Activated CD4-positive, alpha-beta T cell treated with anti-CD3 and anti-CD28 coated beads, Interleukin-2, amount 10 ng/mL, durations not matched to agents 7 days and 5 days (primary cell): ENCODE measurements around the gene SEMA4G. TPM values are rescaled to one million over a fixed set of nuclear protein-coding genes. Genes with fewer than 3 reads are reported as not detected.
A peak's percentile ranks its signal among the peaks of the same experiment; 100 is the strongest.

Experiments used
- CTCF ChIA-PET: fragments of 350-600 bp; sonication (Branson Sonifier 250); formaldehyde crosslinking; loops from one replicate; lab custom pipeline; 2021; ENCODE audit warnings: antibody characterized with exemption; lab: Charles Lee
- POLR2A ChIA-PET: fragments of 350-600 bp; sonication (Branson Sonifier 250); formaldehyde crosslinking; loops from one replicate; lab custom pipeline; 2021; ENCODE audit warnings: antibody characterized with exemption; lab: Charles Lee
- DNase-seq: peaks from one replicate; pipeline ENCODE4 v3.0.0-alpha.2; 2020
- H3K27ac Mint-ChIP-seq: one replicate; pipeline ENCODE4 v1.8.0; 2021; ENCODE audit warnings: mild to moderate bottlenecking, moderate library complexity, mixed read lengths
- H3K27me3 Mint-ChIP-seq: one replicate; pipeline ENCODE4 v1.8.0; 2021; ENCODE audit warnings: mixed read lengths
- H3K36me3 Mint-ChIP-seq: one replicate; pipeline ENCODE4 v1.8.0; 2021; ENCODE audit warnings: low read depth, mixed read lengths
- H3K4me1 Mint-ChIP-seq: one replicate; pipeline ENCODE4 v1.8.0; 2021; ENCODE audit warnings: mixed read lengths
- H3K4me3 Mint-ChIP-seq: one replicate; pipeline ENCODE4 v1.8.0; 2021; ENCODE audit warnings: mild to moderate bottlenecking, moderate library complexity, mixed read lengths
- H3K9me3 Mint-ChIP-seq: one replicate; pipeline ENCODE4 v1.8.0; 2021; ENCODE audit warnings: mixed read lengths
- microRNA-seq: library from miRNA; unstranded; fragments of <30 nt; microRNA quantifications from one replicate; pipeline ENCODE4 v1.2.0, GENCODE V29; 2021; ENCODE audit warnings: borderline microRNAs expressed, borderline replicate concordance
- total RNA-seq, 2 experiments: library from RNA; stranded (reverse); gene quantifications; one replicate each; pipeline ENCODE4 v1.2.3, GENCODE V29; 2021

Gene SEMA4G
- total RNA-seq, 2 experiments from 2014 or later = 1.1 to 1.6 TPM

DNA sequence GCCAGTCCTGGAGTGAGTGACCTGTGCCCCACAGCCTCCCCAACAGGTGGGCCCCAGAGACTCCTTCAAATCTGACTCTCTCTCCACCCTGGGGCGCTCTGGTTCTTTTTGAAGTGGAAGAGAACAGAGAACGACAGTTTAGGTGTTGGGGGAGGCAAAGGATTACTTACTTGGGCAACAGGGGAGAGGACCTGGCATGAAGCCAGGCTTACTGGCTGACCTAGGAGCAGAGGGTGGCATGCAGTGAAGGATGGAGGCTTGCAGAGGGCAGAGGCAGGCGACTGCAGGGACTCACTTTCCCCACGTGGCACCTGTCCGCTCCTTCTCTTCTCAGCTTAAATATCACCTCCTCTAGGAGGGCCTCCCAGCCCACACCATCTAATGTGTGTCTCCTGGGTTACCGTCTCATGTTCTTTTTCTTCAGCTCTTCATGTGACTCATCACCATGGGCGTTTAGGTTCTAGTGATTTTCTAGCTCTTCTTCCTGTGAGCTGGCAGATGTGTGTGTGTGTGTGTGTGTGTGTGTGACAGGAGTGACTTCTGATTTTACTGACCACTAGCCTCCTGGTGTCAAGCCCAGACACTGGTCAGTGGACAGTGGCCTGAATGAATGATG is 45.8 kb downstream of the SEMA4G start:
- DNase-seq = no peak
- CTCF ChIA-PET = interaction anchor here (0.8 to 6.9 kb wide), 16 partner anchors 9 to 105 kb away, joined by 3 to 111 read pairs (median 4); partner anchors contain the start of genes LZTS2, MRPL43, PDZD7 and SFXN3
- POLR2A ChIA-PET = no interaction called here

DNA sequence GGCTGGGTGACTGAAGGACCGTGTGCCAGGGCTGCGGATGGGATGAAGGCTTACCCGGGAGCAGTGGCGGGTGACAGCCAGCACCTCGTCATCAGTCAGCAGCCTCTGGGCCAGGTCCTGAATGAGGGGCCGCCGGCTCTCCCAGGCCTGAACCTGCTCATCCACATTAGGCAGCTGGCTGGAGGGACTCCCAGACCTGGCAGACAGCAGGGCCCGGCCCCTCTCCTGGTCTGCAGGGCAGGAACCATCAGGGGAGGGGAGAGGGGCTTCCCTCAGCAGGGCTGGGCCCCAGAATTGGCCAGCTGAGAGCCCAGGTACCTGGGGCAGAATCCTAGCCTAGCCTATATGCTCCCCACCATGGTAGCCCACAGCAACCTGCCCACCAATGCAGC is 46.3 kb downstream of the SEMA4G start:
- ChIA-PET POLR2A (no interaction called here), CTCF (interaction anchor here (1.2 to 6.9 kb wide), 5 partner anchors 14 to 126 kb away, joined by 4 to 111 read pairs (median 30); partner anchors contain the start of genes LZTS2, PDZD7 and SFXN3)
- H3K9me3 Mint-ChIP-seq = no peaks in the 10 kb centered on the region
- H3K36me3 Mint-ChIP-seq = no peaks in the 10 kb centered on the region
- no peak overlapping the region for H3K4me3 Mint-ChIP-seq
- H3K4me1 Mint-ChIP-seq = peaks cover 23% of the 10 kb centered on the region
- no peak overlapping the region for H3K27ac Mint-ChIP-seq
- DNase-seq = no peak
- peaks cover 38% of the 10 kb centered on the region for H3K27me3 Mint-ChIP-seq

More for the DNA sequence above, 45.8 kb downstream of the SEMA4G start:
- Mint-ChIP-seq H3K36me3 (no peaks in the 10 kb centered on the region), H3K9me3 (no peaks in the 10 kb centered on the region), H3K27ac (no peak overlapping the region), H3K4me3 (no peak overlapping the region), H3K27me3 (peaks cover 35% of the 10 kb centered on the region), H3K4me1 (peaks cover 23% of the 10 kb centered on the region)

DNA sequence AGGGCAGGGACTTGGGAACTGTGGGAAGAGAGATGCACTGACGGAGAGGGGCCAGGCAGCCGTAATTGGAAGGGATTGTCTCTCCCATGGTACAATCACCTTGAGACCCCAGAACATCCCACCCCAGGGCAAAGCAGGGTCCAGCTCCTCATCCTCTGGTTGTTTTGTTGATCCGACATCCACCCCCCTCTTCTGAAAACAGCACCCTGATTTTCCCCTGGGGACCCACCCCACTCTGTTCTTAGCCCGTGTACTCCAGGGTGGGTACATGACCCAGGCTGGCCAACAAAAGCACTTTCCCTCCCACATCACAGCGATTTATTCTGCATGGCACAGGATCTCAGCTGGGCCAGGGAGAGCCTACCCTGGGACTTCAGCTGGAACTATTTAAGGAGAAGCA is 47.5 kb downstream of the SEMA4G start:
- POLR2A ChIA-PET = no interaction called here
- Mint-ChIP-seq H3K4me1 (peaks cover 23% of the 10 kb centered on the region), H3K27me3 (peaks cover 38% of the 10 kb centered on the region), H3K27ac (no peak overlapping the region), H3K9me3 (no peaks in the 10 kb centered on the region), H3K36me3 (no peaks in the 10 kb centered on the region), H3K4me3 (no peak overlapping the region)
- CTCF ChIA-PET = interaction anchor here (1.2 to 6.9 kb wide), 4 partner anchors 13 to 125 kb away, joined by 4 to 111 read pairs (median 67); partner anchors contain the start of genes LZTS2, PDZD7 and SFXN3
- DNase-seq = no peak

DNA sequence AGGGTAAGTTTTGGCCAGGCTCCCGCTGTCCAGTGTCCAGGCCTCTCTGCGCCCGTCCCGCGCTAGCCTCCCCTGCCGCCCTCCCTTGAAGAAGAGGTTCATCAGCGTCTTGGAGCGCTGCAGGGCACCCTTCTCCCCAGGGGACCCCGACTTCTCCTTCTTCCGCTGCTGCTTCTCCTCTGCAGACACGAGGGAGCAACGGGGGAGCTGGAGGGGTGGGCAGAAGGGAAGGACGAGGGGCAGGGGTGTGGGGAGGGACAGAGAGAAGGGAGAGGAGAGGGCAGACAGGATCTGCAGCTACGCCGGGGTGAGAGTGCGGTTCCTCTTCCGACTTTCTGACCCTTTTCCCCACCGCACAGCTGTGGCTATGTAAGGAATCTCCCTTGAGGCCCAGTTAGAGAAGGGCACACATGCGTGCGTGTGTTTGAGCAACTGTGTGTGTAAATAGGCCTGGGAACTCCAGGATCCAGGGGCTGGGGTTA is 48.9 kb downstream of the SEMA4G start:
- CTCF ChIA-PET = interaction anchor here (1.2 to 6.9 kb wide), 10 partner anchors 10 to 53 kb away, joined by 3 to 111 read pairs (median 7); partner anchors contain the start of genes LZTS2, PDZD7 and SFXN3
- Mint-ChIP-seq H3K27ac (no peak overlapping the region), H3K36me3 (no peaks in the 10 kb centered on the region), H3K4me1 (peaks cover 16% of the 10 kb centered on the region), H3K27me3 (peaks cover 38% of the 10 kb centered on the region), H3K9me3 (no peaks in the 10 kb centered on the region), H3K4me3 (no peak overlapping the region)
- no peak for DNase-seq
- POLR2A ChIA-PET = no interaction called here

DNA sequence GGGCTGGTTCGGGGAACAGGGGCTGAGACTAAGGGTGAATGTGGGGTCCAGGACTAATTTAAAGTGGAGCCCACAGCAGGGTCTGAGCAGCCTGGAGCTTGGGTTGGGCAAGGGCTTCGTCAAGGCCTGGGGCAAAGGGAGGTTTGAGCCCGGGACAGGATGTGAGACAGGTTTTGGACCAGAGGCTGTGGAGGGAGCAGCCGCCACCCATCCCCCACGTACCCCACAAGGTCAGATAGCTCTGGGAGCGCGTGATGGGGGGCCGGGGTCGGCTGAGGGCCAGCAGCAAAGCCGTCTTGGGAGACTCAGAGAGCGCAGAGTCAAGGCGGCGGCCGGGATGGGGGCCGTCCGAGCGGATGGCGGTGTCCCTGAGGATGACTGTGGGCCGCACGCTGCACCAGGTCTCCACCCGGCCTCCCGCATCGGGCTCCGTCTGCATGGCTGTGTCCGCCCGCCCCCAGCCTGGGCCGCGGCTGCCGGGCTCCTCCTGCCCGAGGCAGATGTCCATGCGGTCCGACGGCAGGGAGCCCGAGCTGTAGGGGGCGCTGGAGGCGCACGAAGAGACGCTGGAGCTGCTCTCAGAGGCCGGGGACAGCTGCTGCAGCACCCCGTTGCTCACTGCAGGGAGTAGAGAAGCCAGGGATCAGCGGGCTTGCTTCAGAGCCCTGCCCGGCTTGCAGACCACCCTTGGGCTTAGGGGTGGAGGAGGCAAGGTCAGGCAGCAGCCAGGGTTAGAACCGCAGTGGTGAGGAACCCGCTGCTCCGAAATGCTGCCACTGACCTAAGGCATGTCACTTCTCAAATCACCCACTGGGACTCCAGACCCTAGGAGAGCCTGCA is 49.5 kb downstream of the SEMA4G start:
- H3K4me1 Mint-ChIP-seq = peaks cover 11% of the 10 kb centered on the region
- no peaks in the 10 kb centered on the region for H3K9me3 Mint-ChIP-seq
- DNase-seq = peak; percentile 76
- H3K36me3 Mint-ChIP-seq = no peaks in the 10 kb centered on the region
- H3K27me3 Mint-ChIP-seq = peaks cover 38% of the 10 kb centered on the region
- ChIA-PET POLR2A (no interaction called here), CTCF (interaction anchor here (0.6 to 6.9 kb wide), 17 partner anchors 8 to 586 kb away, joined by 3 to 111 read pairs (median 4); partner anchors contain the start of genes KAZALD1, LZTS2, PDZD7 and SFXN3)
- no peak overlapping the region for H3K27ac Mint-ChIP-seq
- H3K4me3 Mint-ChIP-seq = no peak overlapping the region

Small RNA genes within 50 kb of the gene (microRNA-seq; reads per million reads assigned to microRNA genes)
- gene MIR608 = not detected

Other genes with a start within 250 kb of the SEMA4G start
- not detected for gene PAX2, start 223.9 kb upstream of the SEMA4G start, total RNA-seq
- 10 to 100 TPM; 39.1 to 41.3 TPM for gene SLF2, start 56.5 kb upstream of the SEMA4G start, total RNA-seq
- 10 to 100 TPM; 55.9 to 57.0 TPM for gene MRPL43, start 18.0 kb downstream of the SEMA4G start, total RNA-seq
- gene TWNK, start 18.0 kb downstream of the SEMA4G start, total RNA-seq = 10 to 100 TPM in 1 of 2 experiments, 1 to 10 TPM in 1; 9.9 to 11.6 TPM
- gene LZTS2, start 30.3 kb downstream of the SEMA4G start, total RNA-seq = 10 to 100 TPM; 17.5 to 18.8 TPM
- gene PDZD7, start 61.6 kb downstream of the SEMA4G start, total RNA-seq = under 1 TPM; 0.65 to 0.74 TPM
- gene SFXN3, start 61.7 kb downstream of the SEMA4G start, total RNA-seq = 10 to 100 TPM; 39.5 to 43.5 TPM
- gene KAZALD1, start 92.5 kb downstream of the SEMA4G start, total RNA-seq = under 1 TPM; 0.27 to 0.55 TPM
- gene TLX1, start 161.8 kb downstream of the SEMA4G start, total RNA-seq = not detected